Right cardiac atrium (tissue), 5 donors: Measurements from ENCODE around the gene MRPL10. TPM values are rescaled to one million over a fixed set of nuclear protein-coding genes. Genes with fewer than 3 reads are reported as not detected.
A peak's percentile ranks its signal among the peaks of the same experiment; 100 is the strongest.

Source experiments
- ATAC-seq, 2 donors: fragments of 200-7000 bp; cut with Tn5 transposase; one replicate each; pipeline versions ENCODE4 v1.8.0 to v1.9.1; 2020; ENCODE audit warnings: moderate library complexity in 2 of 2, mild to moderate bottlenecking in 1 of 2
- DNase-seq, 3 donors: peaks; one replicate each; pipeline ENCODE4 v3.0.0-alpha.2; 2020
- H3K27ac ChIP-seq: one replicate; pipeline ENCODE4 v1.5.1; 2013; ENCODE audit warnings: mild to moderate bottlenecking, low read length, control low read depth, moderate library complexity
- H3K27me3 ChIP-seq: one replicate; pipeline ENCODE4 v1.6.1; 2013; ENCODE audit not compliant: control insufficient read depth, insufficient read depth
- H3K4me1 ChIP-seq: one replicate; pipeline ENCODE4 v1.6.1; 2013; ENCODE audit warnings: low read length; ENCODE audit not compliant: control insufficient read depth, insufficient read depth
- H3K4me3 ChIP-seq: one replicate; pipeline ENCODE4 v1.5.1; 2013; ENCODE audit warnings: low read length, control low read depth
- H3K9me3 ChIP-seq: one replicate; pipeline ENCODE4 v1.6.1; 2013; ENCODE audit warnings: low read length; ENCODE audit not compliant: control insufficient read depth
- WGBS: extraction: QIAGEN DNeasy Blood & Tissue Kit; methylation state at CpG from one replicate; pipeline ENCODE4 v1.1.7; 2013; 5-methylcytosine and 5-hydroxymethylcytosine counted together
- intact Hi-C, 4 donors: fragments of 100-400 bp; cut with DNase I; formaldehyde crosslinking; loops; one replicate each; pipeline versions ENCODE4 v1.11.0 to v1.14.0; 2022 to 2023
- polyA plus RNA-seq: library from polyadenylated mRNA; stranded (reverse); fragments of 200-250 nt; gene quantifications from one replicate; pipeline ENCODE4 v1.2.3, GENCODE V29; 2013
- total RNA-seq, 4 donors: library from RNA; stranded (reverse); fragmentation: NEBNext Ultra II Directional; extraction: Animal tissue kit (Norgen Biotek cat#: 25700); gene quantifications; one replicate each; pipeline ENCODE4 v1.2.1, GENCODE V29; 2021
- donor health status: healthy with polysubstance abuse.
- donor health status: DM: no; HTN: yes; CAD: no.
- donor health status: DM: no; HTN: no; CAD: no.
- donor health status: DM: no; HTN: yes; CAD: no; lungs with severe emphysema.
- donor health status: DM: yes; HTN: yes; CAD: no.

Gene MRPL10
- total and polyA plus RNA-seq, 5 donors = 37.7 to 52.3 (median 47.5) TPM

GRCh38 chr17:47857551-47858455, 26.5 kb upstream of the MRPL10 start:
- Histone ChIP-seq H3K4me1 (no peaks in the 10 kb centered on the region), H3K9me3 (no peaks in the 10 kb centered on the region), H3K4me3 (no peak overlapping the region), H3K27me3 (no peaks in the 10 kb centered on the region), H3K27ac (no peak overlapping the region)
- 68% methylated on average over 16 of the region's 16 CpGs for WGBS
- ATAC-seq (no peak), DNase-seq (no peak)
- intact Hi-C loops = no loop called here

GRCh38 chr17:47856830-47857229, 25.5 kb upstream of the MRPL10 start:
- H3K4me1 ChIP-seq = peaks cover under 1% of the 10 kb centered on the region
- intact Hi-C loops = no loop called here
- no peaks in the 10 kb centered on the region for H3K27me3 ChIP-seq
- H3K9me3 ChIP-seq = no peaks in the 10 kb centered on the region
- ATAC-seq (no peak), DNase-seq (no peak)
- no peak overlapping the region for H3K27ac ChIP-seq
- H3K4me3 ChIP-seq = no peak overlapping the region

GRCh38 chr17:47855737-47856136, 24.4 kb upstream of the MRPL10 start:
- Histone ChIP-seq H3K4me1 (peaks cover 2% of the 10 kb centered on the region), H3K27me3 (no peaks in the 10 kb centered on the region), H3K27ac (no peak overlapping the region), H3K4me3 (no peak overlapping the region), H3K9me3 (no peaks in the 10 kb centered on the region)
- intact Hi-C loops = no loop called here
- WGBS = 17% methylated on average over 3 of the region's 3 CpGs
- DNase-seq = no peak
- ATAC-seq = peak; percentile 20 to 72

- intact Hi-C loops = no loop called here
- no peak overlapping the region for H3K27ac ChIP-seq
- H3K4me3 ChIP-seq = no peak overlapping the region
- peaks cover 2% of the 10 kb centered on the region for H3K4me1 ChIP-seq
- H3K9me3 ChIP-seq = no peaks in the 10 kb centered on the region
- 30% methylated on average over 5 of the region's 5 CpGs for WGBS
- DNase-seq (no peak), ATAC-seq (no peak)
- no peaks in the 10 kb centered on the region for H3K27me3 ChIP-seq
These were observed 22.3 kb upstream of the MRPL10 start for GRCh38 chr17:47853616-47854015.

- no peak for ATAC-seq
- intact Hi-C loops = no loop called here
These were observed 21.0 kb upstream of the MRPL10 start for GRCh38 chr17:47852113-47852949.

GRCh38 chr17:47851764-47852112, 20.4 kb upstream of the MRPL10 start:
- WGBS = 33% methylated on average over 11 of the region's 11 CpGs

More at GRCh38 chr17:47852113-47852949, 21.0 kb upstream of the MRPL10 start:
- H3K27ac ChIP-seq = no peak overlapping the region
- no peaks in the 10 kb centered on the region for H3K9me3 ChIP-seq
- 33% methylated on average over 32 of the region's 32 CpGs for WGBS
- no peak overlapping the region for H3K4me3 ChIP-seq
- peak in 1 of 3 donors; percentile 32 for DNase-seq
- H3K4me1 ChIP-seq = peaks cover 2% of the 10 kb centered on the region
- H3K27me3 ChIP-seq = no peaks in the 10 kb centered on the region

GRCh38 chr17:47850692-47851573, 19.6 kb upstream of the MRPL10 start, which contains the start of gene SP6:
SP6 (minus strand) TSS chr17:47851163; CDS start chr17:47848429, 2,734 bp downstream.
- intact Hi-C loops = no loop called here
- Histone ChIP-seq H3K27me3 (no peaks in the 10 kb centered on the region), H3K4me3 (peak within 1 kb of the TSS; percentile 33), H3K4me1 (peaks cover 2% of the 10 kb centered on the region), H3K9me3 (no peaks in the 10 kb centered on the region), H3K27ac (no peak within 1 kb of the TSS)
- ATAC-seq (peak; percentile 79 to 82), DNase-seq (peak; percentile 71 to 77 (median 77))
- 4% methylated on average over 71 of the region's 71 CpGs for WGBS

More at GRCh38 chr17:47851764-47852112, 20.4 kb upstream of the MRPL10 start:
- Histone ChIP-seq H3K4me3 (no peak overlapping the region), H3K27ac (no peak overlapping the region), H3K27me3 (no peaks in the 10 kb centered on the region), H3K9me3 (no peaks in the 10 kb centered on the region), H3K4me1 (peaks cover 2% of the 10 kb centered on the region)
- intact Hi-C loops = no loop called here
- ATAC-seq (no peak), DNase-seq (peak in 1 of 3 donors; percentile 9)

- 40% methylated on average over 9 of the region's 9 CpGs for WGBS
- H3K27me3 ChIP-seq = no peaks in the 10 kb centered on the region
These were observed 19.0 kb upstream of the MRPL10 start for GRCh38 chr17:47850373-47850691.

GRCh38 chr17:47848198-47848513, 16.8 kb upstream of the MRPL10 start:
- no peak for DNase-seq
- no peak overlapping the region for H3K4me3 ChIP-seq
- no peak overlapping the region for H3K27ac ChIP-seq
- H3K27me3 ChIP-seq = no peaks in the 10 kb centered on the region
- H3K9me3 ChIP-seq = no peaks in the 10 kb centered on the region
- peaks cover 2% of the 10 kb centered on the region for H3K4me1 ChIP-seq
- 48% methylated on average over 23 of the region's 23 CpGs for WGBS
- intact Hi-C loops = loop anchor here in 2 of 4 donors (10.0 kb wide), 2 partner anchors 97 to 117 kb away; partner anchors contain the start of gene PNPO (in 1 of the 2)
- ATAC-seq = no peak

More at GRCh38 chr17:47850373-47850691, 19.0 kb upstream of the MRPL10 start:
- intact Hi-C loops = no loop called here
- H3K4me1 ChIP-seq = peaks cover 2% of the 10 kb centered on the region
- no peak overlapping the region for H3K27ac ChIP-seq
- DNase-seq (no peak), ATAC-seq (no peak)
- H3K4me3 ChIP-seq = peak overlapping the region; percentile 33
- no peaks in the 10 kb centered on the region for H3K9me3 ChIP-seq

- DNase-seq (peak in 1 of 3 donors; percentile 59), ATAC-seq (no peak)
- H3K9me3 ChIP-seq = no peaks in the 10 kb centered on the region
- H3K4me1 ChIP-seq = peaks cover 2% of the 10 kb centered on the region
- H3K27ac ChIP-seq = no peak overlapping the region
- H3K4me3 ChIP-seq = no peak overlapping the region
- no peaks in the 10 kb centered on the region for H3K27me3 ChIP-seq
- 32% methylated on average over 71 of the region's 71 CpGs for WGBS
- intact Hi-C loops = loop anchor here in 2 of 4 donors (10.0 kb wide), 2 partner anchors 97 to 117 kb away; partner anchors contain the start of gene PNPO (in 1 of the 2)
These were observed 16.2 kb upstream of the MRPL10 start for GRCh38 chr17:47847341-47848197.
